HepG2 (cell line): Measurements from ENCODE around the gene GNA12. TPM values are rescaled to one million over a fixed set of nuclear protein-coding genes. Genes with fewer than 3 reads are reported as not detected.

ENCODE experiments used
- ATAC-seq: fragments of 200-7000 bp; cut with Tn5 transposase; 3 replicates; pipeline ENCODE4 v1.9.1; 2020; ENCODE audit warnings: mild to moderate bottlenecking, moderate library complexity
- BruUV-seq: library from RNA; stranded (reverse); fragments of 400-500 nt; replicated peaks from 2 replicates; lab custom pipeline; 2021; lab: Mats Ljungman, UMichigan
- CTCF ChIA-PET: fragments of 300-600 bp; formaldehyde crosslinking; extraction: SDS; loops from one replicate; lab custom pipeline; 2021; ENCODE audit warnings: low total read pairs, inconsistent platforms, low intra/inter-chr PET ratio; lab: Yijun Ruan, JAX
- POLR2A ChIA-PET: fragments of 350-600 bp; sonication (Branson Sonifier 250); formaldehyde crosslinking; loops from one replicate; lab custom pipeline; 2020; ENCODE audit warnings: antibody characterized with exemption, inconsistent platforms; lab: Yijun Ruan, JAX
- DNase-seq: peaks from one replicate; pipeline ENCODE4 v3.0.0-alpha.2; 2015; ENCODE audit warnings: low spot score
- FAIRE-seq: peaks from 3 replicates; lab custom pipeline; 2011; peaks lifted over from hg19 to GRCh38; lab: Jason Lieb, UNC
- H2AFZ ChIP-seq: one replicate; pipeline ENCODE4 v1.6.1; 2011; ENCODE audit warnings: low read length, inconsistent platforms
- H3K27ac ChIP-seq: fragments of 300-600 bp; 3 replicates; pipeline ENCODE4 v1.8.0; 2011; ENCODE audit warnings: mixed run types, mild to moderate bottlenecking, mixed read lengths, low read length, inconsistent platforms; ENCODE audit not compliant: insufficient read depth; ENCODE audit errors: extremely low read length
- H3K27me3 ChIP-seq, 2 experiments: fragments of 200-600 bp in 1 of 2; 2 replicates in 1 of 2; 3 replicates in 1 of 2; pipeline versions ENCODE4 v1.6.0 to v1.8.0; 2011; ENCODE audit warnings: low read length in 2 of 2, mild to moderate bottlenecking in 2 of 2, moderate library complexity in 2 of 2, inconsistent platforms in 1 of 2; ENCODE audit not compliant: insufficient read depth in 2 of 2, control insufficient read depth in 1 of 2
- H3K36me3 ChIP-seq, 2 experiments: fragments of 200-600 bp in 1 of 2; replicated peaks in 1 of 2; 2 replicates in 1 of 2; 3 replicates in 1 of 2; pipeline versions ENCODE4 v1.5.1 to v1.8.0; 2011; ENCODE audit warnings: low read length in 2 of 2, inconsistent platforms in 1 of 2; ENCODE audit not compliant: insufficient read depth in 2 of 2, control insufficient read depth in 1 of 2
- H3K4me1 ChIP-seq: 2 replicates; pipeline ENCODE4 v1.5.1; 2012; ENCODE audit warnings: low read length, inconsistent platforms; ENCODE audit not compliant: insufficient read depth
- H3K4me2 ChIP-seq: 2 replicates; pipeline ENCODE4 v1.6.0; 2011; ENCODE audit warnings: low read depth, low read length, inconsistent platforms
- H3K4me3 ChIP-seq, 3 experiments: fragments of 200-600 bp in 1 of 3; sonication (generic), shearing (Covaris generic) in 1 of 3; replicated peaks in 1 of 3; 2 replicates each; pipeline ENCODE4 v1.5.1; 2011 to 2016; ENCODE audit warnings: low read length in 3 of 3, inconsistent platforms in 2 of 3, low read depth in 2 of 3, mild to moderate bottlenecking in 2 of 3, control low read depth in 1 of 3, mixed read lengths in 1 of 3; ENCODE audit not compliant: insufficient read depth in 1 of 3
- H3K79me2 ChIP-seq: one replicate; pipeline ENCODE4 v1.6.1; 2011; ENCODE audit warnings: low read length, inconsistent platforms; ENCODE audit not compliant: insufficient read depth
- H3K9ac ChIP-seq: 2 replicates; pipeline ENCODE4 v1.6.0; 2011; ENCODE audit warnings: mild to moderate bottlenecking, low read depth, low read length, inconsistent platforms; ENCODE audit not compliant: insufficient read depth
- H3K9me3 ChIP-seq: 2 replicates; pipeline ENCODE4 v1.5.1; 2012; ENCODE audit warnings: mild to moderate bottlenecking, low read length
- H4K20me1 ChIP-seq: 2 replicates; pipeline ENCODE4 v1.6.0; 2011; ENCODE audit warnings: inconsistent platforms, mild to moderate bottlenecking, low read length, moderate library complexity; ENCODE audit not compliant: insufficient read depth
- CC2D1A ChIP-seq: sonication (generic); formaldehyde crosslinking; IDR thresholded peaks from 2 replicates; pipeline ENCODE4 v1.8.1; 2023; ENCODE audit warnings: mild to moderate bottlenecking, missing genetic modification reagents
- NFAT5 ChIP-seq: sonication (generic); formaldehyde crosslinking; IDR thresholded peaks from 2 replicates; pipeline ENCODE4 v1.4.0; 2020; ENCODE audit warnings: missing genetic modification reagents
- NFKB2 ChIP-seq: sonication (generic); formaldehyde crosslinking; IDR thresholded peaks from 2 replicates; pipeline ENCODE4 v1.4.0; 2020; ENCODE audit warnings: missing genetic modification reagents, borderline replicate concordance
- ZNF234 ChIP-seq: sonication (generic); formaldehyde crosslinking; conservative IDR thresholded peaks from 2 replicates; pipeline ENCODE4 v1.5.1; 2020; ENCODE audit warnings: mild to moderate bottlenecking, missing genetic modification reagents
- ZNF282 ChIP-seq: fragments of 450-650 bp; IDR thresholded peaks from 2 replicates; pipeline ENCODE4 v1.6.1; 2018; ENCODE audit not compliant: partially characterized antibody
- ZNF383 ChIP-seq: sonication (generic); formaldehyde crosslinking; IDR thresholded peaks from 2 replicates; pipeline ENCODE4 v1.4.0; 2020; ENCODE audit warnings: missing genetic modification reagents, mild to moderate bottlenecking, borderline replicate concordance
- ZNF792 ChIP-seq: IDR thresholded peaks from 2 replicates; pipeline ENCODE4 v1.6.1; 2016
- WGBS: methylation state at CpG from one replicate; pipeline ENCODE4 v1.1.6; 2017; ENCODE audit warnings: low lambda C conversion rate; 5-methylcytosine and 5-hydroxymethylcytosine counted together
- in situ Hi-C: cut with HindIII; loops from 2 replicates; pipeline ENCODE4 v1.10.0; 2017; ENCODE audit warnings: low pct_unique_long_range_greater_than_20kb; ENCODE audit not compliant: extremely low pct_ligation_motif_present
- intact Hi-C: fragments of 100-400 bp; cut with micrococcal nuclease; formaldehyde crosslinking; loops from one replicate; pipeline ENCODE4 v1.10.0; 2022; ENCODE audit not compliant: unreplicated experiment
- polyA plus RNA-seq, 8 experiments: library from polyadenylated mRNA; depleted of rRNA in 3 of 8; stranded (reverse) in 7 of 8; unstranded in 1 of 8; fragments of >200 nt; fragmentation: Illumina TruSeq in 4 of 8; extraction: Trizol in 4 of 8; gene quantifications; 2 replicates each; pipeline versions ENCODE4 v1.2.1 to v1.2.3, GENCODE V29; 2011 to 2016; ENCODE audit warnings: low read depth in 4 of 8, missing spikeins in 1 of 8, mixed read lengths in 1 of 8; ENCODE audit not compliant: insufficient read depth in 1 of 8
- total RNA-seq, 5 experiments: library from RNA; depleted of rRNA; stranded (reverse); fragments of >200 nt; fragmentation: Illumina TruSeq; extraction: Trizol; gene quantifications; 2 replicates each; pipeline ENCODE4 v1.2.3, GENCODE V29; 2016; ENCODE audit warnings: low read depth in 1 of 5

The GNA12 gene
- total and polyA plus RNA-seq, 2 of the 13 experiments (the other 11 are each of a cell fraction or from before 2014, with no cell fraction given) = 16.2 to 50.9 TPM

GRCh38 chr7:2713978-2714377, 130.1 kb downstream of the GNA12 start:
- no peak for FAIRE-seq
- Histone ChIP-seq H3K4me1 (peaks cover 15% of the 10 kb centered on the region), H3K27ac (no peak overlapping the region), H3K4me3 (no peak overlapping the region), H2AFZ (no peak overlapping the region), H3K27me3 (no peaks in the 10 kb centered on the region), H3K9ac (no peak overlapping the region), H3K9me3 (no peaks in the 10 kb centered on the region), H3K36me3 (peaks cover 2 to 6% of the 10 kb centered on the region in 2 experiments; a peak in 2 of 5 replicates), H3K4me2 (no peak overlapping the region), H3K79me2 (no peaks in the 10 kb centered on the region), H4K20me1 (no peaks in the 10 kb centered on the region; the same call in 1 of the 2 replicates)
- 96% methylated on average over 12 of the region's 12 CpGs for WGBS
- TF ChIP-seq ZNF792 (CRISPR knock-in tag) (no peak), ZNF234 (CRISPR knock-in tag) (no peak), NFAT5 (no peak), ZNF383 (CRISPR knock-in tag) (no peak), ZNF282 (no peak), CC2D1A (CRISPR knock-in tag) (no peak), NFKB2 (CRISPR knock-in tag) (no peak)
- intact Hi-C loops (no loop called here), in situ Hi-C loops (no loop called here)
- no peak for DNase-seq
- no peak for ATAC-seq
- BruUV-seq = no TSS peak
- POLR2A ChIA-PET = no interaction called here
- CTCF ChIA-PET = no interaction called here
